ENCODE data around the gene ADPRHL1.

Gene ADPRHL1

GRCh38 chr13:113407103-113407530 is 46.2 kb downstream of the ADPRHL1 start:
- no peak for DNase-seq (ENCODE audit: low spot score)
- TF ChIP-seq CTCF (IDR thresholded peaks at IDR 0.05; ENCODE audit: extremely low read depth, missing control alignments): no peak

- TF ChIP-seq CTCF (IDR thresholded peaks at IDR 0.05; ENCODE audit: extremely low read depth, missing control alignments): no peak
These were observed 46.8 kb downstream of the ADPRHL1 start for GRCh38 chr13:113406321-113407102.

GRCh38 chr13:113405481-113406300 is 47.6 kb downstream of the ADPRHL1 start:
- TF ChIP-seq CTCF (IDR thresholded peaks at IDR 0.05; ENCODE audit: extremely low read depth, missing control alignments): no peak
- DNase-seq (ENCODE audit: low spot score): no peak

More at GRCh38 chr13:113406321-113407102, 46.8 kb downstream of the ADPRHL1 start:
- DNase-seq (ENCODE audit: low spot score): no peak

- TF ChIP-seq CTCF (IDR thresholded peaks at IDR 0.05; ENCODE audit: extremely low read depth, missing control alignments): no peak
- DNase-seq (ENCODE audit: low spot score): no peak
These were observed 48.4 kb downstream of the ADPRHL1 start for GRCh38 chr13:113404723-113405471.

- DNase-seq (ENCODE audit: low spot score): no peak
- TF ChIP-seq CTCF (IDR thresholded peaks at IDR 0.05; ENCODE audit: extremely low read depth, missing control alignments): no peak
These were observed 48.9 kb downstream of the ADPRHL1 start for GRCh38 chr13:113404366-113404722.

- no peak for DNase-seq (ENCODE audit: low spot score)
- no peak for TF ChIP-seq CTCF (IDR thresholded peaks at IDR 0.05; ENCODE audit: extremely low read depth, missing control alignments)
These were observed 49.8 kb downstream of the ADPRHL1 start for GRCh38 chr13:113403255-113404104.
